Peyer's patch (tissue), 4 donors: ENCODE measurements around the gene ACBD6. TPM values are rescaled to one million over a fixed set of nuclear protein-coding genes. Genes with fewer than 3 reads are reported as not detected.

Experiments
- DNase-seq, 3 donors: peaks; one replicate each; pipeline ENCODE4 v3.0.0-alpha.2; 2017 to 2019
- H3K27ac ChIP-seq, 4 donors: fragments of 200-600 bp; sonication (generic); one replicate each; pipeline ENCODE4 v1.5.1; 2016 to 2019
- H3K27me3 ChIP-seq, 2 donors: fragments of 200-600 bp; sonication (generic); one replicate each; pipeline ENCODE4 v1.5.1; 2019
- H3K36me3 ChIP-seq, 3 donors: fragments of 200-600 bp; sonication (generic); one replicate each; pipeline ENCODE4 v1.5.1; 2016 to 2019
- H3K4me1 ChIP-seq, 4 donors: fragments of 200-600 bp; sonication (generic); one replicate each; pipeline ENCODE4 v1.5.1; 2016 to 2019
- H3K4me3 ChIP-seq, 4 donors: fragments of 200-600 bp; sonication (generic); 1 replicate in 3 of 4; 2 replicates in 1 of 4; pipeline ENCODE4 v1.5.1; 2016 to 2019; ENCODE audit warnings: mild to moderate bottlenecking in 1 of 4
- H3K9me3 ChIP-seq, 4 donors: fragments of 200-600 bp; sonication (generic); one replicate each; pipeline ENCODE4 v1.5.1; 2016 to 2019; ENCODE audit warnings: mild to moderate bottlenecking in 1 of 4
- POLR2A ChIP-seq, 2 donors: fragments of 450-650 bp; IDR thresholded peaks; one replicate each; pipeline ENCODE4 v1.5.1; 2017; ENCODE audit warnings: antibody characterized with exemption in 2 of 2, mild to moderate bottlenecking in 2 of 2, moderate library complexity in 2 of 2
- total RNA-seq, 4 donors: library from RNA; depleted of rRNA; stranded (reverse); fragments of >200 nt; gene quantifications; one replicate each; pipeline ENCODE4 v1.1.0, GENCODE V29; 2016
- TF ChIP-seq, protein P1 (sequence below), 6 experiments: fragments of 450-650 bp in 4 of 6; fragments of 200-600 bp in 2 of 6; sonication (generic) in 1 of 6; IDR thresholded peaks; one replicate each; pipeline ENCODE4 v1.5.1; 2017 to 2019; ENCODE audit warnings: antibody characterized with exemption in 6 of 6, mild to moderate bottlenecking in 3 of 6, moderate library complexity in 1 of 6

Gene ACBD6
- total RNA-seq, 4 donors from 2014 or later: 32.2 to 56.1 (median 32.7) TPM

GRCh38 chr1:180402001-180402400, 100.4 kb downstream of the ACBD6 start:
- Histone ChIP-seq H3K4me3 (no peak overlapping the region), H3K9me3 (no peaks in the 10 kb centered on the region), H3K36me3 (no peaks in the 10 kb centered on the region), H3K27me3 (no peaks in the 10 kb centered on the region), H3K27ac (no peak overlapping the region), H3K4me1 (no peaks in the 10 kb centered on the region)
- DNase-seq: no peak
- TF ChIP-seq, protein P1, sequence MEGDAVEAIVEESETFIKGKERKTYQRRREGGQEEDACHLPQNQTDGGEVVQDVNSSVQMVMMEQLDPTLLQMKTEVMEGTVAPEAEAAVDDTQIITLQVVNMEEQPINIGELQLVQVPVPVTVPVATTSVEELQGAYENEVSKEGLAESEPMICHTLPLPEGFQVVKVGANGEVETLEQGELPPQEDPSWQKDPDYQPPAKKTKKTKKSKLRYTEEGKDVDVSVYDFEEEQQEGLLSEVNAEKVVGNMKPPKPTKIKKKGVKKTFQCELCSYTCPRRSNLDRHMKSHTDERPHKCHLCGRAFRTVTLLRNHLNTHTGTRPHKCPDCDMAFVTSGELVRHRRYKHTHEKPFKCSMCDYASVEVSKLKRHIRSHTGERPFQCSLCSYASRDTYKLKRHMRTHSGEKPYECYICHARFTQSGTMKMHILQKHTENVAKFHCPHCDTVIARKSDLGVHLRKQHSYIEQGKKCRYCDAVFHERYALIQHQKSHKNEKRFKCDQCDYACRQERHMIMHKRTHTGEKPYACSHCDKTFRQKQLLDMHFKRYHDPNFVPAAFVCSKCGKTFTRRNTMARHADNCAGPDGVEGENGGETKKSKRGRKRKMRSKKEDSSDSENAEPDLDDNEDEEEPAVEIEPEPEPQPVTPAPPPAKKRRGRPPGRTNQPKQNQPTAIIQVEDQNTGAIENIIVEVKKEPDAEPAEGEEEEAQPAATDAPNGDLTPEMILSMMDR (IDR thresholded peaks at IDR 0.05): no peak
- TF ChIP-seq POLR2A (IDR thresholded peaks at IDR 0.05): no peak

GRCh38 chr1:180397175-180397574, 105.2 kb downstream of the ACBD6 start:
- Histone ChIP-seq H3K9me3 (no peaks in the 10 kb centered on the region), H3K36me3 (peaks cover 0 to 4% (median 0%) of the 10 kb centered on the region in 3 donors), H3K4me3 (no peak overlapping the region), H3K27me3 (no peaks in the 10 kb centered on the region), H3K4me1 (no peaks in the 10 kb centered on the region), H3K27ac (no peak overlapping the region)
- TF ChIP-seq, protein P1 (IDR thresholded peaks at IDR 0.05): no peak
- TF ChIP-seq POLR2A (IDR thresholded peaks at IDR 0.05): no peak
- no peak for DNase-seq

DNA sequence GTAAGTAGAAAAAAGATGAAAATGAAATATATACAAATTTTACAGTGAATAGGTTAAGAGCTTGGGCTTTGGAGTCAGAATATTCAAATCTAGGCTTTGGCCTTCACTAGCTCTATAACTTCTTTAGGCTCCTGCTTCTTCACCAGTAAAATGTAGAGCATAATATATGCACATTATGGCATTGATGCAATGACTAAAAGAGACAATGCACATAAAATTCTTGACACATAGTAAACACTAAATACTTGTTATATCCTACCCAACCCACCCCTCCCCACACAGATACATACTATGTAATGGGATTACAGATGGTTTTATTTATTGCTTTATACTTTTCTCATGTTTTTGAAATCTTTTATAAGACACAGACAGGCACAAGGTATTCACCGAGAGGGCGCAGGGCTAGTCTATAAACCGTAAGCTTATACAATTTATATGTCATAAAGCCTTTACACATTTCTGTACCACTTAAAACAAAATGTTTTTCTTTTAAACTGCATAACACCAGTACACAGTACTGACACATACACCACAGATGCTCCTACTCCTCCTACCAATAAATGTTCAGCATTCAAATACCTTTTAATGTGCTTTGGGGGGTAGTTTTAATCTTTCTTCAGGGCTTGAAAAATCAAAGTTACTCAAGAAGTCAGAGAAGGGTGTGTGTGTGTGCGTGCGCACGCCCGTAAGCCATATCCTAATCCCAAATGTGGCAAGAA, 109.8 kb downstream of the ACBD6 start:
- H3K4me3 ChIP-seq: no peak overlapping the region
- H3K9me3 ChIP-seq: no peaks in the 10 kb centered on the region
- no peaks in the 10 kb centered on the region for H3K4me1 ChIP-seq
- H3K36me3 ChIP-seq: peaks cover 0 to 4% (median 0%) of the 10 kb centered on the region in 3 donors
- no peaks in the 10 kb centered on the region for H3K27me3 ChIP-seq
- DNase-seq: no peak
- TF ChIP-seq, protein P1 (IDR thresholded peaks at IDR 0.05): no peak
- no peak for TF ChIP-seq POLR2A (IDR thresholded peaks at IDR 0.05)
- H3K27ac ChIP-seq: no peak overlapping the region

DNA sequence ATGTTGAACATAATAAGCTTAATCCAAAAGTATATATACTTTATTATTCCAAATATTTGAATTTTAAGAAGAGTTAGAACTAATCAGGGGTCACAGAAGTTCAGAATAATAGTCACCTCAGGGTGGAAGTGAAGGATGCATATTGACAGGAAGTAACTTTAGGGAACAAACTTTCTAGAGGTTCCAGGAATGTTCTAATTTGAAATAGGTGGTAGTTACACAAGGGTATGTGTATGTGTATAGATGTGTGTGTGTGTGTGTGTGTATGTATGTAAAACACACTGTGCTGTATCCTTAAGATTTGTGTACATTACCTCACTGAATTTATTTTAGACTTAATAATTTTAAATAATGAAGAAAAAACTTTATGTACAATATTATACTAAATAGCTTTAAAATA, 110.4 kb downstream of the ACBD6 start:
- H3K4me1 ChIP-seq: no peaks in the 10 kb centered on the region
- peaks cover 0 to 4% (median 0%) of the 10 kb centered on the region in 3 donors for H3K36me3 ChIP-seq
- DNase-seq: no peak
- TF ChIP-seq, protein P1 (IDR thresholded peaks at IDR 0.05): no peak
- no peak for TF ChIP-seq POLR2A (IDR thresholded peaks at IDR 0.05)
- no peaks in the 10 kb centered on the region for H3K27me3 ChIP-seq
- no peak overlapping the region for H3K4me3 ChIP-seq
- H3K9me3 ChIP-seq: no peaks in the 10 kb centered on the region
- H3K27ac ChIP-seq: no peak overlapping the region

DNA sequence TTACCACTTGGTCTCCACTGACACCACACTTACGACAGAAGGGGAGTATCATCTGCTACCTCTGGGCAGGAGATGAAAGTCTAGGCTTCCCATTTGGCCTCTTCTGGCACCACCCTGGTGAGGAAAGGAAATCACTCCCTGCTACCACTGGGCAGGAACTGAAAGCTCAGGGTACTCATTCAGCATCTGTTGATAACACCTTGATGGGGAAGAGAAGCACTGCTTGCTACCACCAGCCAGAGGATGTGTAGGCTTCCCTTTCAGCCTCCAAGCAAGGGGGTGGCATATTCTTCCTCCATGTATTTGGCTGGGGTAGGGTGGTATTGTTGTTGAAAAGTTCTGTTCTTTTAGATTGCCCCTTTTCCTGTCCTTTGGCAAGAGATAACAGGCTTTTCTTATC, 115.0 kb downstream of the ACBD6 start:
- no peak for TF ChIP-seq POLR2A (IDR thresholded peaks at IDR 0.05)
- TF ChIP-seq, protein P1 (IDR thresholded peaks at IDR 0.05): no peak

More for the DNA sequence above, 115.0 kb downstream of the ACBD6 start:
- no peak overlapping the region for H3K27ac ChIP-seq
- peaks cover 0 to 18% (median 0%) of the 10 kb centered on the region in 4 donors for H3K9me3 ChIP-seq
- H3K4me1 ChIP-seq: no peaks in the 10 kb centered on the region
- H3K27me3 ChIP-seq: no peaks in the 10 kb centered on the region
- no peak overlapping the region for H3K4me3 ChIP-seq
- no peaks in the 10 kb centered on the region for H3K36me3 ChIP-seq
- DNase-seq: no peak
